ENCODE data around the gene CLN5.

Gene CLN5

GRCh38 chr13:77053192-77053591 lies 61.3 kb downstream of the CLN5 start:
- no peak overlapping the region for H3K27ac ChIP-seq (ENCODE audit: insufficient read depth, low read length, poor library complexity, severe bottlenecking)
- no peaks in the 10 kb centered on the region for H3K4me1 ChIP-seq (ENCODE audit: control insufficient read depth, insufficient read depth, low read length, poor library complexity, severe bottlenecking)
- no peaks in the 10 kb centered on the region for H3K9me3 ChIP-seq (ENCODE audit: control insufficient read depth, low read length)
- H3K4me3 ChIP-seq (ENCODE audit: insufficient read depth, low read depth, low read length, poor library complexity, severe bottlenecking): no peak overlapping the region
- peaks cover 83% of the 10 kb centered on the region for H3K36me3 ChIP-seq (ENCODE audit: control insufficient read depth, insufficient read depth, low read length)
- no peaks in the 10 kb centered on the region for H3K27me3 ChIP-seq (replicated peaks; ENCODE audit: control insufficient read depth, insufficient read depth, low read length, poor library complexity, severe bottlenecking)
- DNase-seq: no peak
